ENCODE results near the gene MTOR.

The MTOR gene

DNA sequence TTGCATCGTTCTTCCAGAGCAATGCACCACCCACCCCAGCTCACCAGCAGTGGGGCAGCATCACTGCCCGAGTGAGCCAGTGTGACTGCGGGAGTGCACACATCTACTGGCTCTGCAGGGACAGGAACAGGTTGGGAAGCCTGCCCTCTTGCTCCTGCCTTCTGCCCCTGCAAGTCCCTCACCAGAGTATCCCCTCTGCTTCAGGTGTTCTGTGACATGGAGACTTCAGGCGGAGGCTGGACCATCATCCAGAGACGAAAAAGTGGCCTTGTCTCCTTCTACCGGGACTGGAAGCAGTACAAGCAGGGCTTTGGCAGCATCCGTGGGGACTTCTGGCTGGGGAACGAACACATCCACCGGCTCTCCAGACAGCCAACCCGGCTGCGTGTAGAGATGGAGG lies 69.0 kb downstream of the MTOR start:
- TF ChIP-seq, protein P1, sequence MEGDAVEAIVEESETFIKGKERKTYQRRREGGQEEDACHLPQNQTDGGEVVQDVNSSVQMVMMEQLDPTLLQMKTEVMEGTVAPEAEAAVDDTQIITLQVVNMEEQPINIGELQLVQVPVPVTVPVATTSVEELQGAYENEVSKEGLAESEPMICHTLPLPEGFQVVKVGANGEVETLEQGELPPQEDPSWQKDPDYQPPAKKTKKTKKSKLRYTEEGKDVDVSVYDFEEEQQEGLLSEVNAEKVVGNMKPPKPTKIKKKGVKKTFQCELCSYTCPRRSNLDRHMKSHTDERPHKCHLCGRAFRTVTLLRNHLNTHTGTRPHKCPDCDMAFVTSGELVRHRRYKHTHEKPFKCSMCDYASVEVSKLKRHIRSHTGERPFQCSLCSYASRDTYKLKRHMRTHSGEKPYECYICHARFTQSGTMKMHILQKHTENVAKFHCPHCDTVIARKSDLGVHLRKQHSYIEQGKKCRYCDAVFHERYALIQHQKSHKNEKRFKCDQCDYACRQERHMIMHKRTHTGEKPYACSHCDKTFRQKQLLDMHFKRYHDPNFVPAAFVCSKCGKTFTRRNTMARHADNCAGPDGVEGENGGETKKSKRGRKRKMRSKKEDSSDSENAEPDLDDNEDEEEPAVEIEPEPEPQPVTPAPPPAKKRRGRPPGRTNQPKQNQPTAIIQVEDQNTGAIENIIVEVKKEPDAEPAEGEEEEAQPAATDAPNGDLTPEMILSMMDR (IDR thresholded peaks at IDR 0.05; ENCODE audit: insufficient read depth, low read depth, low read length, missing control alignments), result no peak
- no peak overlapping the region for H3K4me3 ChIP-seq (ENCODE audit: low read depth, low read length)
- no peak for DNase-seq (ENCODE audit: low read depth)

DNA sequence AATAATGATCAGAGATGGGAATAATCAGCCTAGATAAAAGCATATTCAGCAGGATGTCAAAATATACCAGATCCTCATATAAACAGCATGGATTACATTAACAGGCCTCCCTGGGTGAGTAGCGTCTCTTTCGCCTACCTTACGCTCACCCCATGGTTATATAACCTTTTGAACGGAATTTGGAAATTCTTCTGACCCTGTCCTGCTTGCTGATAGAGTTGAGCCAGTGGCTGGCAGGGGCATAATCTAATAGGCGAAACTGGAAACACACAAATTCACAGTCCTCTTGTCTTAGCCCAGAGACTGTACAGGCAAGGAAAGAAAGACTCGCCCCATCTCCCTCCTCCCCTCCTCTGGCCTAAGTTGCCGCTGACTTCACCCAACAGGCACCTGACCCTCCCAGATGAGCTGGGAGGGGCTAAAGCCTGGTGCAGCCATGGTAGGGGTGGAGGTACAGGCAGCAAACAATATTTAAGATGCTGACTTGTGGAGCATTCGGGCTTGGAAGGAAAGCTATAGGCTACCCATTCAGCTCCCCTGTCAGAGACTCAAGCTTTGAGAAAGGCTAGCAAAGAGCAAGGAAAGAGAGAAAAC lies 73.4 kb downstream of the MTOR start, which contains the start of gene ANGPTL7:
ANGPTL7 (plus strand) TSS at position 498 of the 594 bp plus-strand sequence. CDS start 225 bp downstream, outside the sequence.
- DNase-seq (ENCODE audit: low read depth), result no peak
- no peak within 1 kb of the TSS for H3K4me3 ChIP-seq (ENCODE audit: low read depth, low read length)
- TF ChIP-seq, protein P1 (IDR thresholded peaks at IDR 0.05; ENCODE audit: insufficient read depth, low read depth, low read length, missing control alignments), result no peak

- TF ChIP-seq, protein P1 (IDR thresholded peaks at IDR 0.05; ENCODE audit: insufficient read depth, low read depth, low read length, missing control alignments), result no peak
- DNase-seq (ENCODE audit: low read depth), result no peak
- no peak overlapping the region for H3K4me3 ChIP-seq (ENCODE audit: low read depth, low read length)
Measured at GRCh38 chr1:11188381-11188780, 74.0 kb downstream of the MTOR start.

DNA sequence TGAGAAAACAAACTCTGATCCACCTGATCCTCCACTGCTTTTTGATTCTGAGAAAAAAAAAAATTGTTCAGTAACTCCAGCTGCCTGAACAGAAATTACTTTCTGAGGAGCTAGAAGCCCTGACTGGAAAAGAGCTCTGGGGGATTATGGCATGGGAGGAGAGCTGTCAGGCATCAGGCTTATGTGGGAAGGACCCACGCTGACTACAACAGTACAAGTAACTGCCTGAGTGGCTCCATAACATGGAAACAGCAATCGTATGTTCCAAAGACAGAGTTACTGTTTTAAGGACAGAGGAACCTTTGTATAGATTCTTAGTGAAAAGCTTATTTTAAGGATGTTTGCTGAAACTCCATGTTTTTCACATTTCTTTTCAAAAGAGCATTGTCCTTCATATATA lies 74.4 kb downstream of the MTOR start:
- no peak for DNase-seq (ENCODE audit: low read depth)
- no peak overlapping the region for H3K4me3 ChIP-seq (ENCODE audit: low read depth, low read length)
- TF ChIP-seq, protein P1 (IDR thresholded peaks at IDR 0.05; ENCODE audit: insufficient read depth, low read depth, low read length, missing control alignments), result no peak

DNA sequence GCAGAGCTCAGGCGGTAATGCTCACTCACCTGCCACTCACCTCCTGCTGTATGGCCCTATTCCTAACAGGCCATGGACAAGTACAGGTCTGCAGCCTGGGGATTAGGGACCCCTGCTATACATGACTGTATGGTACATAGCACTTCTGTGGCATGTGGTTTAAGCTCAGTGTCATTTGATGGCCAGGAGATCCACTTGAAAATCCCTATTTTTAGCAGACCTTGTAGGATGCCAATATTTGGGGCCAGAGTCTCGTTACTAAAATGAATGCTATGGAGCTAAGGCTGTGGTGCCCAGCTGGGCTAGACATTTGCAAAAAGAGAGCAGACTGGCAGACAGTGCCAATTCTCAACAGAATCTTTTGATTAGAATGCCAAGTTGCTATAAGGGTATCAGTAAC lies 74.9 kb downstream of the MTOR start:
- no peak overlapping the region for H3K4me3 ChIP-seq (ENCODE audit: low read depth, low read length)
- no peak for DNase-seq (ENCODE audit: low read depth)
- TF ChIP-seq, protein P1 (IDR thresholded peaks at IDR 0.05; ENCODE audit: insufficient read depth, low read depth, low read length, missing control alignments), result no peak

GRCh38 chr1:11187000-11187399 lies 75.4 kb downstream of the MTOR start:
- TF ChIP-seq, protein P1 (IDR thresholded peaks at IDR 0.05; ENCODE audit: insufficient read depth, low read depth, low read length, missing control alignments), result no peak
- no peak overlapping the region for H3K4me3 ChIP-seq (ENCODE audit: low read depth, low read length)
- DNase-seq (ENCODE audit: low read depth), result no peak

DNA sequence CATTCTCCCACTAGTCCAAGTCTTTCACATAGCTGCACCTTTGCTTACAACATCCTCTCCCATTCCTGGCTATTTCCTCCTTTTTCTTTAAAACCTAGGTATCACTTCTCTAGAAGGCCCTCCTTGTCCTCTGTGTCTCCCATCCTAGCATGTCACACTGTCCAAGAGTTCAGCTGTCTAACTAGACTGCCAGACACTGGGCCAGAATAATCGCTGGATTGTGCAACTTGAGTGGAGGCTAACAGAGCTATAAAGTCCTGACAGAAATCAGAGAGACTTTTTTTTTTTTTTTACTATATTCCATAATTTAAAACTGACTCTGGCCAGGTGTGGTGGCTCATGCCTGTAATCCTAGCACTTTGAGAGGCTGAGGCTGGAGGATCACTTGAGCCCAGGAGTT lies 77.4 kb downstream of the MTOR start:
- H3K4me3 ChIP-seq (ENCODE audit: low read depth, low read length), result no peak overlapping the region
- no peak for DNase-seq (ENCODE audit: low read depth)
- TF ChIP-seq, protein P1 (IDR thresholded peaks at IDR 0.05; ENCODE audit: insufficient read depth, low read depth, low read length, missing control alignments), result no peak
